OCI-LY3 (cell line): Measurements from ENCODE around the gene CRYBG3.

Experiments
- H2AFZ ChIP-seq: fragments of 200-600, 300-600 bp; shearing (Covaris generic); 2 replicates; pipeline ENCODE4 v1.6.0; 2014; ENCODE audit warnings: antibody characterized with exemption, low read depth, low read length
- H3K27ac ChIP-seq: fragments of 200-600, 300-600 bp; sonication (generic); 2 replicates; pipeline ENCODE4 v1.5.1; 2014; ENCODE audit warnings: mild to moderate bottlenecking, low read length, moderate library complexity, mixed read lengths
- H3K27me3 ChIP-seq: fragments of 200-600, 300-600 bp; sonication (generic); 2 replicates; pipeline ENCODE4 v1.6.1; 2014; ENCODE audit warnings: low read depth, low read length, mixed read lengths
- H3K36me3 ChIP-seq: fragments of 200-600, 300-600 bp; sonication (generic); replicated peaks from 2 replicates; pipeline ENCODE3; 2014; ENCODE audit warnings: low read depth, low read length, mixed read lengths
- H3K4me1 ChIP-seq: fragments of 300-600, 200-600 bp; sonication (generic); 2 replicates; pipeline ENCODE4 v1.6.1; 2014; ENCODE audit warnings: low read length, mixed read lengths
- H3K4me2 ChIP-seq: fragments of 200-600, 300-600 bp; sonication (generic); 2 replicates; pipeline ENCODE4 v1.6.1; 2014; ENCODE audit warnings: low read length, mixed read lengths
- H3K4me3 ChIP-seq: fragments of 300-600, 200-600 bp; sonication (generic); 2 replicates; pipeline ENCODE4 v1.5.1; 2014; ENCODE audit warnings: antibody characterized with exemption, mild to moderate bottlenecking, low read length, moderate library complexity
- H3K79me2 ChIP-seq: fragments of 300-600, 200-600 bp; shearing (Covaris generic); 2 replicates; pipeline ENCODE4 v1.6.1; 2014; ENCODE audit warnings: mild to moderate bottlenecking, low read length, mixed read lengths
- H3K9ac ChIP-seq: fragments of 300-600, 200-600 bp; shearing (Covaris generic); 2 replicates; pipeline ENCODE4 v1.6.0; 2014; ENCODE audit warnings: mild to moderate bottlenecking, low read length, moderate library complexity
- H3K9me3 ChIP-seq: fragments of 200-600, 300-600 bp; shearing (Covaris generic); 2 replicates; pipeline ENCODE4 v1.6.1; 2014; ENCODE audit warnings: low read length, mixed read lengths; ENCODE audit not compliant: insufficient read depth
- H4K20me1 ChIP-seq: fragments of 200-600, 300-600 bp; sonication (generic); 2 replicates; pipeline ENCODE4 v1.6.1; 2016; ENCODE audit warnings: low read length, mixed read lengths; ENCODE audit not compliant: insufficient read depth
- EZH2phosphoT487 ChIP-seq: fragments of 200-600 bp; shearing (Covaris generic); IDR thresholded peaks from 2 replicates; pipeline ENCODE4 v1.6.1; 2018; ENCODE audit warnings: antibody characterized with exemption, mixed run types, low read depth
- TF ChIP-seq, protein P1 (sequence below): fragments of 200-600, 300-600 bp; sonication (generic); IDR thresholded peaks from 2 replicates; pipeline ENCODE4 v1.5.1; 2014; ENCODE audit warnings: antibody characterized with exemption, low read length, low read depth

Gene CRYBG3

DNA sequence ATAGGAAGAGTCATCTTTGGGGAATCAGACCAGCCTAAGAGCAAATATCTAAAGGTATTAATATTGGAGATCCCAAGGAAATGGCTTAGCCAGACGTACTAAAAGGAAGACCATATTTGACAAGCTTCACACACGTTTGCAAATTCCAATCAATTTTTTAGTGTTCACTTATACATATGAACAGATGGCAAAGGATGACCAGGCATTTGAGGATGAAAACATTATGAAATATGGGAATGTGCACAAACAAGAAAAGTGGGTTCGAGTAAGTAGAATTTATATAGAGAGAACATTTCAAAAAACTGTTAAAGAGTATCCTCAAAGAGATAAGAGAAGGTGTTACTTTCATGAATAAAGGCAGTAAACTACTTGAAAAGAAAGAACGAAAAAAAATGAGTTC, 25.9 kb upstream of the CRYBG3 start:
- no peaks in the 10 kb centered on the region for H3K9me3 ChIP-seq
- no peaks in the 10 kb centered on the region for H3K79me2 ChIP-seq
- no peak overlapping the region for H3K27ac ChIP-seq
- H3K4me2 ChIP-seq, result no peak overlapping the region
- H3K4me3 ChIP-seq, result no peak overlapping the region
- H3K27me3 ChIP-seq, result no peaks in the 10 kb centered on the region
- H2AFZ ChIP-seq, result no peak overlapping the region
- no peaks in the 10 kb centered on the region for H4K20me1 ChIP-seq
- TF ChIP-seq, protein P1, sequence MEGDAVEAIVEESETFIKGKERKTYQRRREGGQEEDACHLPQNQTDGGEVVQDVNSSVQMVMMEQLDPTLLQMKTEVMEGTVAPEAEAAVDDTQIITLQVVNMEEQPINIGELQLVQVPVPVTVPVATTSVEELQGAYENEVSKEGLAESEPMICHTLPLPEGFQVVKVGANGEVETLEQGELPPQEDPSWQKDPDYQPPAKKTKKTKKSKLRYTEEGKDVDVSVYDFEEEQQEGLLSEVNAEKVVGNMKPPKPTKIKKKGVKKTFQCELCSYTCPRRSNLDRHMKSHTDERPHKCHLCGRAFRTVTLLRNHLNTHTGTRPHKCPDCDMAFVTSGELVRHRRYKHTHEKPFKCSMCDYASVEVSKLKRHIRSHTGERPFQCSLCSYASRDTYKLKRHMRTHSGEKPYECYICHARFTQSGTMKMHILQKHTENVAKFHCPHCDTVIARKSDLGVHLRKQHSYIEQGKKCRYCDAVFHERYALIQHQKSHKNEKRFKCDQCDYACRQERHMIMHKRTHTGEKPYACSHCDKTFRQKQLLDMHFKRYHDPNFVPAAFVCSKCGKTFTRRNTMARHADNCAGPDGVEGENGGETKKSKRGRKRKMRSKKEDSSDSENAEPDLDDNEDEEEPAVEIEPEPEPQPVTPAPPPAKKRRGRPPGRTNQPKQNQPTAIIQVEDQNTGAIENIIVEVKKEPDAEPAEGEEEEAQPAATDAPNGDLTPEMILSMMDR, result no peak
- no peak for TF ChIP-seq EZH2phosphoT487
- H3K4me1 ChIP-seq, result peaks cover 11% of the 10 kb centered on the region
- no peak overlapping the region for H3K9ac ChIP-seq
- H3K36me3 ChIP-seq, result no peaks in the 10 kb centered on the region

DNA sequence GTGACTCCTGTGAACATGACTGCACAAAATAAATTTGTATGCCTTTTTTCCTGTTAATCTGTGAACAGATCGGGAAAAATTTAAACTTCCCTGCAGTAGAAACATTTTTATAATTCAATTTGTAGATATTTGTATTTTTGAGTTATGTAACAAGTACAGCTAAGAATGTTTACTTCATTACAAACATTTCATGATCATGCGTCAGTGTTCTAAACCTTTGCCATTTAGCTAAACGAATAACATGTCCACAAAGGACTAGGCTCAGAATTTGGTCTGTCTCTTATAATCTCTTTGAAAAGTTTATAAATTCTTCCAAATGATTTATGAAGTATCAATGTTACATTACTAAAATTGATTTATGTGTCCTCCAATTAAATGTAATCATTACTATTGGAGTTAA, 17.3 kb upstream of the CRYBG3 start:
- H3K4me2 ChIP-seq, result no peak overlapping the region
- H3K36me3 ChIP-seq, result no peaks in the 10 kb centered on the region
- H3K79me2 ChIP-seq, result no peaks in the 10 kb centered on the region
- H3K27me3 ChIP-seq, result no peaks in the 10 kb centered on the region
- no peak overlapping the region for H3K9ac ChIP-seq
- H3K27ac ChIP-seq, result no peak overlapping the region
- no peak overlapping the region for H3K4me3 ChIP-seq
- TF ChIP-seq EZH2phosphoT487, result no peak
- TF ChIP-seq, protein P1, result no peak
- no peaks in the 10 kb centered on the region for H3K9me3 ChIP-seq
- no peaks in the 10 kb centered on the region for H3K4me1 ChIP-seq
- H2AFZ ChIP-seq, result no peak overlapping the region
- H4K20me1 ChIP-seq, result no peaks in the 10 kb centered on the region

DNA sequence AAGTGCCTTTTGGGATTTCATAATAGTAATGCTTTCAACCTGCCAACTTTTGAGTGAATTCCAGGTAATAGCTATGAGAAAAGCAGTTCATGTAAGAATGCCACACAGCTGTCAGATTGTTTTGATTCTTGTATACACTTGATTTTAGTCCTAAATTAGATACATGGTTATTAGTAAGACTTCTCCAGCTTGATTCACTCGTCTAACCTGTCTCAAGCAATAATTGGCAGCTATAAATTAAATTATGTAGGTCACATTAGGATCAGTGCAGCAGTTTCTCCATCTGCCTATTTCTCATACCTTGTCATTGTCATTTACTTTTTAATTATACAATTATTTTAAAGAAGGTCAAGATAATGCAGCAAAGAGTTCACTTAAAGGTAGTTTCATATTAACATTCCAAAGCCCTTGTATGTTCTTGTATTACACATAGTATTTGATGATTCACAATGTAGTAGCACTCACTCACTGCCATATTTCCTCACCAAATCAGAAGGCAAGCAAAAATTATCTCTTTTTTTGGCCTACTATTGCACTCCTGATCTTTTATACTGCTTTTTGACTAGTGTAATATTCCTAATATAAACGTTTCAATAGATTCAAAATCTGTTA, 10.9 kb upstream of the CRYBG3 start:
- peaks cover 11% of the 10 kb centered on the region for H3K4me1 ChIP-seq
- H3K4me3 ChIP-seq, result no peak overlapping the region
- no peak overlapping the region for H2AFZ ChIP-seq
- no peaks in the 10 kb centered on the region for H3K79me2 ChIP-seq
- no peak overlapping the region for H3K27ac ChIP-seq
- no peaks in the 10 kb centered on the region for H3K27me3 ChIP-seq
- H3K4me2 ChIP-seq, result no peak overlapping the region
- no peaks in the 10 kb centered on the region for H4K20me1 ChIP-seq
- TF ChIP-seq EZH2phosphoT487, result no peak
- TF ChIP-seq, protein P1, result no peak
- H3K36me3 ChIP-seq, result no peaks in the 10 kb centered on the region
- H3K9ac ChIP-seq, result no peak overlapping the region
- H3K9me3 ChIP-seq, result no peaks in the 10 kb centered on the region

DNA sequence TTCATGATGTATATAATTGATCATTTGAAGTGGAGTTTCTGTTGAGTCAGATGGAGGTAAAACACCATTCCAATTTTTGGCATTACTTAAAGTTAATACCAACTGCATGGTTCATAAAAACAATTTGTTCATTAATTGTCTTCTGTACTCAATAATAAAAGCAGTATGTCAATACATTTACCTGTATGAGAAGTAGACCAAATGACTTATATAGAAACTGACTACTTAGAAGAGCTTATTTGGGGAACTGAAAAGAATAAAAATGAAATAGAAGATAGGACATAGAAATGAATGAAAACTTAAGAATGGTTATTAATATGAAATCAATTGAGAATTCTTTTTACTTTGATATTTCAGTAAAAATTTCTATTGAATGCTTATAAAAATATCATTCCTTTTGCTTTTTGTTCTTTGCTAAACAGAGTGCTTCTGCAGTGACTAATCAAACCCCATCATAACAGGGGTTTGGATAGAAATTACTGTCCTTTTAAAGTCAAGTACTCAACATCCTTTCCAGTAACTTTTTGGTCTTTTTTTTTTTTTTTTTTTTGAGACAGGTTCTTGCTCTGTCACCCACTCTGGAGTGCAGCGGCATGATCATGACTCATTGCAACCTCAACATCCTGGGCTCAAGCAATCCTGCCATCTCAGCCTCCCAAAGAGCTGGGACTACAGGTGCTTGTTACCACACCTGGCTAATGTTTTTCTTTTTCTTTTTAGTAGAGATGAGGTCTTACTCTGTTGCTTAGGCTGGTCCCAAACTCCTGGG, 6.5 kb upstream of the CRYBG3 start:
- H3K4me3 ChIP-seq, result no peak overlapping the region
- H2AFZ ChIP-seq, result no peak overlapping the region
- no peaks in the 10 kb centered on the region for H3K9me3 ChIP-seq
- H3K36me3 ChIP-seq, result no peaks in the 10 kb centered on the region
- no peaks in the 10 kb centered on the region for H4K20me1 ChIP-seq
- H3K4me1 ChIP-seq, result peaks cover 15% of the 10 kb centered on the region
- H3K4me2 ChIP-seq, result no peak overlapping the region
- H3K79me2 ChIP-seq, result no peaks in the 10 kb centered on the region
- no peak overlapping the region for H3K27ac ChIP-seq
- H3K27me3 ChIP-seq, result no peaks in the 10 kb centered on the region
- H3K9ac ChIP-seq, result no peak overlapping the region
- TF ChIP-seq EZH2phosphoT487, result no peak
- TF ChIP-seq, protein P1, result no peak
